Neural progenitor cell (in vitro differentiated cells): Measurements from ENCODE around the gene METTL16. TPM values are rescaled to one million over a fixed set of nuclear protein-coding genes. Genes with fewer than 3 reads are reported as not detected.

Experiments used
- DNase-seq: peaks from one replicate; pipeline ENCODE4 v3.0.0-alpha.2; 2016; ENCODE audit warnings: low spot score
- H2AFZ ChIP-seq: fragments of 200-600 bp; sonication (generic); replicated peaks from 2 replicates; pipeline ENCODE4 v1.6.1; 2016; ENCODE audit warnings: antibody characterized with exemption
- H3F3A ChIP-seq: fragments of 200-600 bp; sonication (generic); 2 replicates; pipeline ENCODE4 v1.6.1; 2016; ENCODE audit warnings: antibody characterized with exemption, low read depth
- H3K27ac ChIP-seq: fragments of 200-600 bp; sonication (generic); 2 replicates; pipeline ENCODE4 v1.5.1; 2016; ENCODE audit warnings: mild to moderate bottlenecking
- H3K27me3 ChIP-seq: fragments of 200-600 bp; sonication (generic); 2 replicates; pipeline ENCODE4 v1.6.1; 2016; ENCODE audit warnings: mild to moderate bottlenecking, moderate library complexity
- H3K36me3 ChIP-seq: fragments of 200-600 bp; sonication (generic); 2 replicates; pipeline ENCODE4 v1.5.1; 2016
- H3K4me1 ChIP-seq: fragments of 200-600 bp; sonication (generic); 2 replicates; pipeline ENCODE4 v1.6.1; 2016; ENCODE audit warnings: mixed run types
- H3K4me2 ChIP-seq: fragments of 200-600 bp; sonication (generic); 2 replicates; pipeline ENCODE4 v1.6.1; 2016
- H3K4me3 ChIP-seq: fragments of 200-600 bp; sonication (generic); 2 replicates; pipeline ENCODE4 v1.5.1; 2016
- H3K79me2 ChIP-seq: fragments of 200-600 bp; sonication (generic); 2 replicates; pipeline ENCODE4 v1.6.1; 2016; ENCODE audit warnings: low read depth
- H3K9ac ChIP-seq: fragments of 200-600 bp; sonication (generic); 2 replicates; pipeline ENCODE4 v1.6.1; 2016
- H3K9me3 ChIP-seq: fragments of 200-600 bp; sonication (generic); 2 replicates; pipeline ENCODE4 v1.5.1; 2016; ENCODE audit warnings: low read depth
- H4K20me1 ChIP-seq: fragments of 200-600 bp; sonication (generic); 2 replicates; pipeline ENCODE4 v1.6.1; 2016; ENCODE audit warnings: low read depth
- H3K27ac Mint-ChIP-seq: 3 replicates; pipeline ENCODE4 v1.8.0; 2021; ENCODE audit warnings: mixed read lengths
- H3K27me3 Mint-ChIP-seq: 2 replicates; pipeline ENCODE4 v1.8.0; 2022; ENCODE audit warnings: low read depth, mild to moderate bottlenecking, inconsistent platforms, moderate library complexity, mixed read lengths; ENCODE audit not compliant: insufficient read depth
- H3K36me3 Mint-ChIP-seq: 3 replicates; pipeline ENCODE4 v1.8.0; 2021; ENCODE audit warnings: mixed read lengths
- H3K4me1 Mint-ChIP-seq: 3 replicates; pipeline ENCODE4 v1.8.0; 2021; ENCODE audit warnings: mixed read lengths
- H3K4me3 Mint-ChIP-seq: 3 replicates; pipeline ENCODE4 v1.8.0; 2021; ENCODE audit warnings: mild to moderate bottlenecking, moderate library complexity, mixed read lengths
- H3K9me3 Mint-ChIP-seq: 3 replicates; pipeline ENCODE4 v1.8.0; 2020; ENCODE audit warnings: mixed read lengths
- CTCF ChIP-seq: fragments of 200-600 bp; sonication (generic); IDR thresholded peaks from 2 replicates; pipeline ENCODE4 v1.5.1; 2017; ENCODE audit warnings: antibody characterized with exemption, mild to moderate bottlenecking
- EZH2 ChIP-seq: fragments of 200-600 bp; sonication (generic); IDR thresholded peaks from 2 replicates; pipeline ENCODE4 v1.6.1; 2017; ENCODE audit warnings: antibody characterized with exemption, mild to moderate bottlenecking, moderate library complexity
- EZH2phosphoT487 ChIP-seq: fragments of 200-600 bp; sonication (generic); IDR thresholded peaks from 2 replicates; pipeline ENCODE4 v1.6.1; 2017; ENCODE audit warnings: antibody characterized with exemption
- total RNA-seq: library from RNA; depleted of rRNA; stranded (reverse); fragments of >200 nt; gene quantifications from 2 replicates; pipeline ENCODE4 v1.2.3, GENCODE V29; 2015; ENCODE audit warnings: low replicate concordance

The METTL16 gene
- 40.0 and 52.0 TPM in 2 replicates for total RNA-seq

GRCh38 chr17:2511462-2512369 lies at the start of gene METTL16:
TSS of gene METTL16 (minus strand) at chr17:2511888. CDS start at chr17:2502331, 9,557 bp downstream.
- Mint-ChIP-seq H3K27ac (no peak within 1 kb of the TSS), H3K36me3 (peaks cover 16% of the 10 kb centered on the region), H3K27me3 (no peaks in the 10 kb centered on the region), H3K4me3 (no peak within 1 kb of the TSS), H3K9me3 (peaks cover 7% of the 10 kb centered on the region), H3K4me1 (peaks cover 8% of the 10 kb centered on the region)
- Histone ChIP-seq H3K27ac (peak within 1 kb of the TSS; percentile 98), H3K9me3 (no peaks in the 10 kb centered on the region), H3K27me3 (no peaks in the 10 kb centered on the region), H3K4me2 (peak within 1 kb of the TSS; percentile 95), H3K79me2 (peaks cover 57% of the 10 kb centered on the region), H3K9ac (peak within 1 kb of the TSS; percentile 93), H3K36me3 (no peaks in the 10 kb centered on the region), H4K20me1 (no peaks in the 10 kb centered on the region), H3K4me3 (peak within 1 kb of the TSS; percentile 75), H3K4me1 (peaks cover 8% of the 10 kb centered on the region), H2AFZ (peak within 1 kb of the TSS; percentile 93), H3F3A (peaks cover 23% of the 10 kb centered on the region)
- peak; percentile 100 for DNase-seq
- TF ChIP-seq CTCF (no peak), EZH2 (peak; percentile 32)

- H3K36me3 Mint-ChIP-seq = no peaks in the 10 kb centered on the region
- TF ChIP-seq CTCF = no peak
- no peak for TF ChIP-seq EZH2phosphoT487
- no peak for TF ChIP-seq EZH2
Observed at GRCh38 chr17:2560658-2561057, 49.0 kb upstream of the METTL16 start.

GRCh38 chr17:2551928-2552327 lies 40.2 kb upstream of the METTL16 start:
- Histone ChIP-seq H2AFZ (no peak overlapping the region), H3K27me3 (no peaks in the 10 kb centered on the region), H3K36me3 (no peaks in the 10 kb centered on the region), H3K4me2 (peak overlapping the region; percentile 75), H3K9ac (peak overlapping the region; percentile 25), H3K9me3 (no peaks in the 10 kb centered on the region), H3K79me2 (no peaks in the 10 kb centered on the region), H3K27ac (peak overlapping the region; percentile 99), H3F3A (peaks cover 28% of the 10 kb centered on the region), H3K4me1 (peaks cover 28% of the 10 kb centered on the region), H4K20me1 (no peaks in the 10 kb centered on the region), H3K4me3 (peak overlapping the region; percentile 38)
- Mint-ChIP-seq H3K27ac (peak overlapping the region; percentile 98), H3K36me3 (no peaks in the 10 kb centered on the region), H3K4me1 (peaks cover 32% of the 10 kb centered on the region), H3K4me3 (peak overlapping the region; percentile 66), H3K9me3 (peaks cover 2% of the 10 kb centered on the region), H3K27me3 (peaks cover 22% of the 10 kb centered on the region)
- DNase-seq = peak; percentile 95
- TF ChIP-seq EZH2 (no peak), EZH2phosphoT487 (no peak), CTCF (no peak)

More at GRCh38 chr17:2560658-2561057, 49.0 kb upstream of the METTL16 start:
- H3K27ac Mint-ChIP-seq = no peak overlapping the region
- Histone ChIP-seq H3K27me3 (no peaks in the 10 kb centered on the region), H3K4me2 (no peak overlapping the region), H3K9ac (no peak overlapping the region), H3K27ac (no peak overlapping the region), H3F3A (peaks cover 9% of the 10 kb centered on the region), H3K9me3 (peaks cover 8% of the 10 kb centered on the region), H3K4me3 (no peak overlapping the region), H4K20me1 (no peaks in the 10 kb centered on the region), H2AFZ (no peak overlapping the region), H3K4me1 (peaks cover 5% of the 10 kb centered on the region), H3K79me2 (no peaks in the 10 kb centered on the region), H3K36me3 (no peaks in the 10 kb centered on the region)
- H3K4me3 Mint-ChIP-seq = no peak overlapping the region
- peaks cover 30% of the 10 kb centered on the region for H3K9me3 Mint-ChIP-seq
- peaks cover 12% of the 10 kb centered on the region for H3K27me3 Mint-ChIP-seq
- peaks cover 6% of the 10 kb centered on the region for H3K4me1 Mint-ChIP-seq
- no peak for DNase-seq
